Measurements from ENCODE around the gene VLDLR.

Gene VLDLR

GRCh38 chr9:2605246-2605645, 16.3 kb upstream of the VLDLR start:
- no peak overlapping the region for H3K4me3 ChIP-seq (ENCODE audit: low read depth, low read length)
- TF ChIP-seq CTCF (IDR thresholded peaks at IDR 0.05; ENCODE audit: low read depth, low read length, missing control alignments), result no peak
- no peak for DNase-seq (ENCODE audit: low read depth)

DNA sequence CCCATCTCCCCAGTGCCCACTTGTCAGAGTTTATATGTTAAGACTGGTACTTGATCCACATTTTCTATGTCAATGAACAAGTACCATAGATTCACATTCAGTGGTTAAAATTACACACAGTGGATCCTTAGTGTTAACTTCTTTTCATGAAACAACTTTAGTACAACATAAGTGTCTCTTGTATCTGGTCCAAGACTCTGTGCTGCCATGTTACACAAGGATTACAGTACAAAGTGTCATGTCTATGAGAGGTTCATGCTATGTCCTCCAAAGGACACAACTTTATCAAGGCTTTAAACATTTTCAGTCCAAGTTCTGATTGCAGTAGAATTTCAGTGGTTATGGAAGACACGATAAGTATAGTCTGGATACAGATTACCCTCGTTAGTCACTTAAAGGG, 13.3 kb upstream of the VLDLR start:
- DNase-seq (ENCODE audit: low read depth), result no peak
- no peak overlapping the region for H3K4me3 ChIP-seq (ENCODE audit: low read depth, low read length)
- TF ChIP-seq CTCF (IDR thresholded peaks at IDR 0.05; ENCODE audit: low read depth, low read length, missing control alignments), result no peak

- no peak for DNase-seq (ENCODE audit: low read depth)
- TF ChIP-seq CTCF (IDR thresholded peaks at IDR 0.05; ENCODE audit: low read depth, low read length, missing control alignments), result no peak
- H3K4me3 ChIP-seq (ENCODE audit: low read depth, low read length), result no peak overlapping the region
Measured at GRCh38 chr9:2610985-2611384, 10.6 kb upstream of the VLDLR start.

DNA sequence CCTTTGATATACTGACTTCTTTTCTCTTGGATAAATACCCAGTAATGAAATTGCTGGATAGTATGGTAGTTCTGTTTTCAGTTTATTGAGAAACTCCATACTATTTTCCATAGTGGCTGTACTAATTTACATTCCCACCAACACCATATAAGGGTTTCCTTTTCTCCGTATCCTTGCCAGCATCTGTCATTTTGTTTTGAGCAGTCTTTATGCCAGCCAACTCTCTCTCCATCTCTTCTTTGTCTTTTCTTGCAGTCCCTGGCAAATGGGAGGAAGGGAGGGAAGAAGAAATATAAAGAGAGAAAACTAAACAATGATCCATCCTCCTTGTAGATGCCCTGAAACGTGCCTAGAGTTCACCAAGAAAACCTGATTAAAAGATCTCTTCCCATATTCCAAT, 9.6 kb upstream of the VLDLR start:
- no peak for DNase-seq (ENCODE audit: low read depth)
- no peak overlapping the region for H3K4me3 ChIP-seq (ENCODE audit: low read depth, low read length)
- TF ChIP-seq CTCF (IDR thresholded peaks at IDR 0.05; ENCODE audit: low read depth, low read length, missing control alignments), result no peak

DNA sequence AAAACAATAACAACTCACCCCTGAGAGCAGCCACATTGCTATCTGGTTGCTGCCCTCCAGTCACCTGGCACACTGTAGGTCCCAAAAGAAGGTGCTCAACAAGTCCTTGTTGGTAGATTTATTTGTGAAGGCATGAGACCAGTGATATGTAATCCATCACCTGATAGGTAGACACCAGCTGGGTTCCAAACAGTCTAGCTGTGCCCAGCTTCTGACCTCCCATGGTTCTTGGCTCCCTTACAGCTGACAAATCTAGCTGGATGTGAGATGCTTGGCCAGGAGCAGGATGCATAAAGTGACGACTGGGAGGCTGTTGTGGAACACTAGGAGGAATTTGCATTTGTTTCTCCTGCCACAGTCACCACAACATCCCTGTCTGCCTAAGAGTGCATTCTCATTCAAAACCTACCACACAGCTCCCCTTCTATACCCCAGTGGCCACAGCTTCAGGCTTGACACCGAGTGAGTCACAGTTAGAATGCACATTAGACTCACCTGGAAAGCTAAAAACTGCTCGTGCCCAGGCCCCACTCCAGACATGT, 7.8 kb upstream of the VLDLR start:
- no peak for DNase-seq (ENCODE audit: low read depth)
- no peak overlapping the region for H3K4me3 ChIP-seq (ENCODE audit: low read depth, low read length)
- TF ChIP-seq CTCF (IDR thresholded peaks at IDR 0.05; ENCODE audit: low read depth, low read length, missing control alignments), result no peak

- no peak overlapping the region for H3K4me3 ChIP-seq (ENCODE audit: low read depth, low read length)
- TF ChIP-seq CTCF (IDR thresholded peaks at IDR 0.05; ENCODE audit: low read depth, low read length, missing control alignments), result no peak
- no peak for DNase-seq (ENCODE audit: low read depth)
Measured at GRCh38 chr9:2615497-2615896, 6.1 kb upstream of the VLDLR start.

- TF ChIP-seq CTCF (IDR thresholded peaks at IDR 0.05; ENCODE audit: low read depth, low read length, missing control alignments), result no peak
- no peak for DNase-seq (ENCODE audit: low read depth)
- no peak overlapping the region for H3K4me3 ChIP-seq (ENCODE audit: low read depth, low read length)
Measured at GRCh38 chr9:2616692-2617377, 4.8 kb upstream of the VLDLR start.

All from GM12864 (cell line).